CD4-positive, alpha-beta T cell treated with Interferon gamma for 1 hour (primary cell): ENCODE results near the gene OR10D3.
A peak's percentile ranks its signal among the peaks of the same experiment; 100 is the strongest.

Source experiments
- DNase-seq: peaks from one replicate; pipeline ENCODE4 v3.0.0-alpha.2; 2020

Gene OR10D3

GRCh38 chr11:124195189-124195734 lies 12.1 kb downstream of the OR10D3 start:
- peak; percentile 20 for DNase-seq

GRCh38 chr11:124197999-124198398 lies 14.9 kb downstream of the OR10D3 start:
- no peak for DNase-seq

- no peak for DNase-seq
Observed at GRCh38 chr11:124198897-124199296, 15.8 kb downstream of the OR10D3 start.

GRCh38 chr11:124199702-124200101 lies 16.6 kb downstream of the OR10D3 start:
- DNase-seq, result no peak

- DNase-seq, result no peak
Observed at GRCh38 chr11:124200671-124201070, 17.5 kb downstream of the OR10D3 start.

GRCh38 chr11:124202951-124203350 lies 19.8 kb downstream of the OR10D3 start:
- no peak for DNase-seq

- no peak for DNase-seq
Observed at GRCh38 chr11:124204008-124204407, 20.9 kb downstream of the OR10D3 start.

GRCh38 chr11:124207102-124207792 lies 24.1 kb downstream of the OR10D3 start:
- DNase-seq, result no peak

- no peak for DNase-seq
Observed at GRCh38 chr11:124209824-124210357, 26.7 kb downstream of the OR10D3 start.

GRCh38 chr11:124210421-124210820 lies 27.3 kb downstream of the OR10D3 start:
- DNase-seq, result no peak

GRCh38 chr11:124211321-124211720 lies 28.2 kb downstream of the OR10D3 start:
- no peak for DNase-seq

- no peak for DNase-seq
Observed at GRCh38 chr11:124214027-124214426, 30.9 kb downstream of the OR10D3 start.

GRCh38 chr11:124219126-124219525 lies 36.0 kb downstream of the OR10D3 start:
- DNase-seq, result no peak

- no peak for DNase-seq
Observed at GRCh38 chr11:124222407-124222806, 39.3 kb downstream of the OR10D3 start.

GRCh38 chr11:124224618-124225423 lies 41.7 kb downstream of the OR10D3 start:
- DNase-seq, result peak; percentile 24

GRCh38 chr11:124225471-124225870 lies 42.3 kb downstream of the OR10D3 start:
- no peak for DNase-seq

GRCh38 chr11:124233376-124233775 lies 50.2 kb downstream of the OR10D3 start:
- no peak for DNase-seq
